Motor neuron (in vitro differentiated cells): Measurements from ENCODE around the gene SF3B3. TPM values are rescaled to one million over a fixed set of nuclear protein-coding genes. Genes with fewer than 3 reads are reported as not detected.

Experiments used
- ATAC-seq, 8 experiments: fragments of 200-7000 bp; cut with Tn5 transposase; replicated peaks in 6 of 8; 2 replicates each; pipeline ENCODE4 v1.8.0; 2021; ENCODE audit warnings: mild to moderate bottlenecking in 8 of 8, moderate library complexity in 8 of 8
- H3K27ac ChIP-seq, 2 donors: fragments of 250-450 bp; sonication (Bioruptor Pico); 2 replicates each; pipeline ENCODE4 v1.9.0; 2021; ENCODE audit warnings: antibody characterized with exemption in 2 of 2, mild to moderate bottlenecking in 2 of 2, moderate library complexity in 1 of 2
- H3K4me1 ChIP-seq, 2 donors: fragments of 250-450 bp; sonication (Bioruptor Pico); replicated peaks in 1 of 2; 2 replicates each; pipeline ENCODE4 v1.6.1; 2021; ENCODE audit warnings: antibody characterized with exemption in 2 of 2, mild to moderate bottlenecking in 2 of 2, moderate library complexity in 1 of 2
- H3K4me3 ChIP-seq, 5 donors: fragments of 250-450 bp; sonication (Bioruptor Pico); 2 replicates each; pipeline ENCODE4 v1.9.0; 2021; ENCODE audit warnings: antibody characterized with exemption in 5 of 5, mild to moderate bottlenecking in 5 of 5, moderate library complexity in 4 of 5
- WGBS, 10 experiments: fragments of 450-650 bp; shearing (Covaris generic); methylation state at CpG; one replicate each; pipeline ENCODE4 v1.0.0; 2022; 5-methylcytosine and 5-hydroxymethylcytosine counted together
- in situ Hi-C, 9 experiments: fragments of 400-800 bp; cut with MboI; loops; one replicate each; pipeline ENCODE4 v1.15.0; 2021; ENCODE audit warnings: low sequenced_read_pairs in 9 of 9, low pct_unique_long_range_greater_than_20kb in 2 of 9; ENCODE audit not compliant: unreplicated experiment in 9 of 9
- total RNA-seq, 8 experiments: library from RNA; unstranded; fragments of 300-600 nt; gene quantifications; 2 replicates each; pipeline versions ENCODE4 v1.2.3 to v1.2.4, GENCODE V29; 2022

The SF3B3 gene
- total RNA-seq, result 100 to 1,000 TPM in 3 of 8 experiments, 10 to 100 TPM in 5; 74.7 to 258 (median 96.0) TPM

GRCh38 chr16:70523743-70524398 lies at the start of gene SF3B3:
SF3B3 (plus strand) TSS chr16:70523816; CDS start chr16:70526657, 2,841 bp downstream.
- in situ Hi-C loops, result no loop called here
- peaks cover 24 to 28% of the 10 kb centered on the region in 2 donors for H3K4me1 ChIP-seq
- peak; percentile 68 to 88 (median 81) for ATAC-seq
- WGBS, 10 experiments, result 0 to 2% (median 0%) methylated on average over 2 to 12 of the region's 32 CpGs
- peak within 1 kb of the TSS; percentile 86 to 95 for H3K27ac ChIP-seq
- peak within 1 kb of the TSS; percentile 77 to 96 (median 92) for H3K4me3 ChIP-seq

- ATAC-seq, result no peak
- Histone ChIP-seq H3K27ac (no peak overlapping the region), H3K4me1 (no peaks in the 10 kb centered on the region), H3K4me3 (no peak overlapping the region)
- in situ Hi-C loops, result no loop called here
- WGBS, 10 experiments, result 40 to 100% methylated on average over 1 to 2 of the region's 22 CpGs; no CpG with 5 or more reads in 8 of the 10 experiments
Observed at GRCh38 chr16:70474320-70475053, 49.1 kb upstream of the SF3B3 start.

GRCh38 chr16:70475054-70475871 lies 48.4 kb upstream of the SF3B3 start:
- H3K4me3 ChIP-seq, result no peak overlapping the region
- H3K27ac ChIP-seq, result no peak overlapping the region
- no peak for ATAC-seq
- in situ Hi-C loops, result no loop called here
- H3K4me1 ChIP-seq, result no peaks in the 10 kb centered on the region
- 54 to 92% (median 88%) methylated on average over 2 to 4 of the region's 24 CpGs; no CpG with 5 or more reads in 6 of the 10 experiments for WGBS, 10 experiments

GRCh38 chr16:70476272-70477020 lies 47.2 kb upstream of the SF3B3 start:
- no peak overlapping the region for H3K4me3 ChIP-seq
- peak in 3 of 8 experiments; percentile 15 to 74 (median 60) for ATAC-seq
- no peak overlapping the region for H3K27ac ChIP-seq
- H3K4me1 ChIP-seq, result no peaks in the 10 kb centered on the region
- 0 to 100% (median 53%) methylated on average over 1 to 5 of the region's 13 CpGs; no CpG with 5 or more reads in 3 of the 10 experiments for WGBS, 10 experiments
- in situ Hi-C loops, result no loop called here

- ATAC-seq, result no peak
- in situ Hi-C loops, result no loop called here
- 80 to 100% (median 80%) methylated on average over 1 to 2 of the region's 8 CpGs; no CpG with 5 or more reads in 7 of the 10 experiments for WGBS, 10 experiments
- Histone ChIP-seq H3K4me1 (no peaks in the 10 kb centered on the region), H3K27ac (no peak overlapping the region), H3K4me3 (no peak overlapping the region)
Observed at GRCh38 chr16:70478169-70478568, 45.4 kb upstream of the SF3B3 start.

- peak in 5 of 8 experiments; percentile 7 to 82 (median 66) for ATAC-seq
- 0 to 89% (median 35%) methylated on average over 1 to 3 of the region's 10 CpGs; no CpG with 5 or more reads in 6 of the 10 experiments for WGBS, 10 experiments
- H3K4me3 ChIP-seq, result no peak overlapping the region
- H3K4me1 ChIP-seq, result no peaks in the 10 kb centered on the region
- H3K27ac ChIP-seq, result no peak overlapping the region
- in situ Hi-C loops, result no loop called here
Observed at GRCh38 chr16:70478912-70479341, 44.7 kb upstream of the SF3B3 start.

GRCh38 chr16:70480127-70481105 lies 43.2 kb upstream of the SF3B3 start:
- in situ Hi-C loops, result no loop called here

GRCh38 chr16:70481929-70482536 lies 41.6 kb upstream of the SF3B3 start:
- no peak for ATAC-seq
- no peak overlapping the region for H3K4me3 ChIP-seq
- in situ Hi-C loops, result no loop called here
- H3K27ac ChIP-seq, result no peak overlapping the region
- no peaks in the 10 kb centered on the region for H3K4me1 ChIP-seq
- WGBS, 10 experiments, result 60 to 100% (median 84%) methylated on average over 1 to 5 of the region's 7 CpGs; no CpG with 5 or more reads in 2 of the 10 experiments

More at GRCh38 chr16:70480127-70481105, 43.2 kb upstream of the SF3B3 start:
- Histone ChIP-seq H3K4me1 (no peaks in the 10 kb centered on the region), H3K4me3 (no peak overlapping the region), H3K27ac (no peak overlapping the region)
- WGBS, 10 experiments, result 80 to 100% (median 100%) methylated on average over 1 to 8 of the region's 17 CpGs; no CpG with 5 or more reads in 5 of the 10 experiments
- peak in 2 of 8 experiments; percentile 10 to 13 for ATAC-seq

- peak in 5 of 8 experiments; percentile 31 to 72 (median 38) for ATAC-seq
- Histone ChIP-seq H3K27ac (no peak overlapping the region), H3K4me3 (no peak overlapping the region), H3K4me1 (no peaks in the 10 kb centered on the region)
- in situ Hi-C loops, result no loop called here
- 60 to 100% (median 86%) methylated on average over 1 to 3 of the region's 5 CpGs; no CpG with 5 or more reads in 6 of the 10 experiments for WGBS, 10 experiments
Observed at GRCh38 chr16:70482624-70483023, 41.0 kb upstream of the SF3B3 start.

GRCh38 chr16:70483426-70483825 lies 40.2 kb upstream of the SF3B3 start:
- 20 to 92% (median 83%) methylated on average over 1 to 3 of the region's 5 CpGs; no CpG with 5 or more reads in 7 of the 10 experiments for WGBS, 10 experiments
- H3K4me3 ChIP-seq, result no peak overlapping the region
- in situ Hi-C loops, result no loop called here
- no peaks in the 10 kb centered on the region for H3K4me1 ChIP-seq
- H3K27ac ChIP-seq, result no peak overlapping the region
- ATAC-seq, result no peak

GRCh38 chr16:70484867-70485266 lies 38.7 kb upstream of the SF3B3 start:
- in situ Hi-C loops, result no loop called here
- no peak overlapping the region for H3K4me3 ChIP-seq
- no peak overlapping the region for H3K27ac ChIP-seq
- no peak for ATAC-seq
- H3K4me1 ChIP-seq, result no peaks in the 10 kb centered on the region
- WGBS, 10 experiments, result 83 to 100% (median 93%) methylated on average over 1 of the region's 2 CpGs; no CpG with 5 or more reads in 6 of the 10 experiments
